ENCODE measurements around the gene SLC12A2. TPM values are rescaled to one million over a fixed set of nuclear protein-coding genes. Genes with fewer than 3 reads are reported as not detected.
A peak's percentile ranks its signal among the peaks of the same experiment; 100 is the strongest.

The SLC12A2 gene
- total RNA-seq, 2 donors from 2014 or later: 159 to 189 TPM

DNA sequence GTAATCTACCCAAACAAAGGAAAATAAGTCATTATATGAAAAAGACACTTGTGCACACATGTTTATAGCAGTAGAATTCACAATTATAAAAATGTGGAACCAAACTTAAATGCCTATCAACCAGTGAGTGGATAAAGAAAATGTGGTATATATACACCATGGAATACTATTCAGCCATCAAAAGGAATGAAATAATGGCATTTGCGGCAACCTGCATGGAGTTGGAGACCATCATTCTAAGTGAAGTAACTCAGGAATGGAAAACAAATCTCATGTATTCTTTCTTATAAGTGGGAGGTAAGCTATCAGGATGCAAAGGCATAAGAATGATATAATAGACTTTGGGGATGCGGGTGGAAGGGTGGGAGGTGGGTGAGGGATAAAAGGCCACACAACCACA is 34.6 kb downstream of the SLC12A2 start:
- H3K9me3 ChIP-seq: no peaks in the 10 kb centered on the region
- intact Hi-C loops (cut with DNase I): no loop called here
- no peaks in the 10 kb centered on the region for H3K36me3 ChIP-seq
- no peak for DNase-seq
- no peaks in the 10 kb centered on the region for H3K4me1 ChIP-seq
- no peaks in the 10 kb centered on the region for H3K27me3 ChIP-seq
- TF ChIP-seq CTCF (IDR thresholded peaks at IDR 0.05): no peak
- H3K9ac ChIP-seq (ENCODE audit: low read depth in 2 of 2, low read length in 2 of 2): no peak overlapping the region
- no peak overlapping the region for H3K4me3 ChIP-seq
- H3K27ac ChIP-seq: no peak overlapping the region

DNA sequence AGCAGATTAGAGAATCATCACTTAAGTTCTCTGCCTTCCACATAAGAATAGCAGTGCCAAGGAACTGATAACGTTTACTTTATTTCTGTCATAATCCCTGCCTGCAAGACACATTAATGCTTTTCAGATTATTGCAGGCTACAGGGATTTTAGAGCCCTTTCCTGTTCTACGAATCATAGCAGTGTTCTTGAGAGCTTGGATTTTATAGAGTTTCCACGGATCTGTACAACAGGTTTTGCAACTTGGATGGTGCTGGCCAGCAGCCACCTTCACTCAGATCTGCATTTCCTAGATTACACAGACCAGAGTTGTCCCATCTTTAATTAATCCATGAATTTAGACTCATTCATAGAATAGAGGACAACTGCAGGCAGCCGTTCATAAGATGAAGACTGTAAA is 38.1 kb downstream of the SLC12A2 start:
- DNase-seq: peak; percentile 35
- Histone ChIP-seq H3K27me3 (no peaks in the 10 kb centered on the region), H3K9ac (ENCODE audit: low read depth in 2 of 2, low read length in 2 of 2) (no peak overlapping the region), H3K9me3 (no peaks in the 10 kb centered on the region), H3K4me3 (no peak overlapping the region), H3K27ac (no peak overlapping the region), H3K4me1 (no peaks in the 10 kb centered on the region), H3K36me3 (no peaks in the 10 kb centered on the region)
- TF ChIP-seq CTCF (IDR thresholded peaks at IDR 0.05): no peak
- intact Hi-C loops (cut with DNase I): no loop called here

DNA sequence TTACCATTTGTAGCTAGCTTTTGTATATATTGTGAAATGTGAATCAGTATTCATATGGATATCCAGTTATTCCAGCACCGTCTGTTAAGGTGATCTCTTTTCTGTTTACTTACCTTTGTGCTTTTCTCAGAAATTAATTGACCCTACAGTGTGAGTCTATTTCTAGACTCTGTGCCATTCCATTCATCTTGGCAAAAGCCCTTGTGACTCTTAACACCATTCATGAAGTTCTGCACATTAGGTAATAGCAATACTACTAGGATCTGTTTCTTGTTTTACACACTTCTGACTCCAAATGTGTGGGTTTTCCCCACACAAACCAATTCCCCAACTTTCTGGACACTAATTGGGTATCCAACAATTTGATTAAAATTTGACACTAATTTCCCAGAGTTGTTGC is 40.4 kb downstream of the SLC12A2 start:
- Histone ChIP-seq H3K27me3 (no peaks in the 10 kb centered on the region), H3K9me3 (no peaks in the 10 kb centered on the region), H3K4me3 (no peak overlapping the region), H3K36me3 (no peaks in the 10 kb centered on the region), H3K9ac (ENCODE audit: low read depth in 2 of 2, low read length in 2 of 2) (no peak overlapping the region), H3K27ac (no peak overlapping the region), H3K4me1 (no peaks in the 10 kb centered on the region)
- intact Hi-C loops (cut with DNase I): no loop called here
- no peak for DNase-seq
- TF ChIP-seq CTCF (IDR thresholded peaks at IDR 0.05): no peak

GRCh38 chr5:128126241-128126640 is 42.7 kb downstream of the SLC12A2 start:
- H3K9ac ChIP-seq (ENCODE audit: low read depth in 2 of 2, low read length in 2 of 2): no peak overlapping the region
- TF ChIP-seq CTCF (IDR thresholded peaks at IDR 0.05): no peak
- no peak overlapping the region for H3K27ac ChIP-seq
- H3K27me3 ChIP-seq: no peaks in the 10 kb centered on the region
- no peak overlapping the region for H3K4me3 ChIP-seq
- H3K4me1 ChIP-seq: no peaks in the 10 kb centered on the region
- H3K9me3 ChIP-seq: no peaks in the 10 kb centered on the region
- no peaks in the 10 kb centered on the region for H3K36me3 ChIP-seq
- DNase-seq: no peak
- intact Hi-C loops (cut with DNase I): no loop called here

- intact Hi-C loops (cut with DNase I): loop anchor here (10.0 kb wide), 1 partner anchor 52 kb away; no protein-coding TSS in a partner anchor
- Histone ChIP-seq H3K36me3 (no peaks in the 10 kb centered on the region), H3K9ac (ENCODE audit: low read depth in 2 of 2, low read length in 2 of 2) (no peak overlapping the region), H3K9me3 (no peaks in the 10 kb centered on the region), H3K4me3 (no peak overlapping the region), H3K4me1 (no peaks in the 10 kb centered on the region), H3K27me3 (no peaks in the 10 kb centered on the region), H3K27ac (no peak overlapping the region)
- no peak for DNase-seq
- TF ChIP-seq CTCF (IDR thresholded peaks at IDR 0.05): no peak
Measured at GRCh38 chr5:128132499-128132898, 48.9 kb downstream of the SLC12A2 start.

- Histone ChIP-seq H3K4me1 (no peaks in the 10 kb centered on the region), H3K27ac (no peak overlapping the region), H3K9me3 (no peaks in the 10 kb centered on the region), H3K36me3 (no peaks in the 10 kb centered on the region), H3K4me3 (no peak overlapping the region), H3K27me3 (no peaks in the 10 kb centered on the region), H3K9ac (ENCODE audit: low read depth in 2 of 2, low read length in 2 of 2) (no peak overlapping the region)
- no peak for TF ChIP-seq CTCF (IDR thresholded peaks at IDR 0.05)
- no peak for DNase-seq
- intact Hi-C loops (cut with DNase I): loop anchor here (10.0 kb wide), 1 partner anchor 50 kb away; no protein-coding TSS in a partner anchor
Measured at GRCh38 chr5:128135286-128135685, 51.7 kb downstream of the SLC12A2 start.
